Activated CD8-positive, alpha-beta T cell treated with anti-CD3 and anti-CD28 coated beads for 36 hours (primary cell): ENCODE measurements around the gene LAMC3. TPM values are rescaled to one million over a fixed set of nuclear protein-coding genes. Genes with fewer than 3 reads are reported as not detected.
"Not testable (repeated sequence)": the region's sequence is repeated elsewhere in the genome, so short reads cannot be mapped to it uniquely, and the experiment has no call there.

Experiments used
- ATAC-seq: fragments of 200-7000 bp; cut with Tn5 transposase; one replicate; pipeline ENCODE4 v1.10.0; 2021; ENCODE audit warnings: mild to moderate bottlenecking, moderate library complexity
- CTCF ChIA-PET: fragments of 350-600 bp; sonication (Branson Sonifier 250); formaldehyde crosslinking; loops from one replicate; lab custom pipeline; 2021; ENCODE audit warnings: antibody characterized with exemption; lab: Charles Lee
- POLR2A ChIA-PET: fragments of 350-600 bp; sonication (Branson Sonifier 250); formaldehyde crosslinking; loops from one replicate; lab custom pipeline; 2021; ENCODE audit warnings: antibody characterized with exemption; lab: Charles Lee
- DNase-seq: peaks from one replicate; pipeline ENCODE4 v3.0.0-alpha.2; 2020
- H3K27ac Mint-ChIP-seq: one replicate; pipeline ENCODE4 v1.8.0; 2021; ENCODE audit warnings: mild to moderate bottlenecking, mixed read lengths
- H3K27me3 Mint-ChIP-seq: one replicate; pipeline ENCODE4 v1.8.0; 2021; ENCODE audit warnings: mixed read lengths
- H3K36me3 Mint-ChIP-seq: one replicate; pipeline ENCODE4 v1.8.0; 2021; ENCODE audit warnings: low read depth, mixed read lengths
- H3K4me1 Mint-ChIP-seq: one replicate; pipeline ENCODE4 v1.8.0; 2021; ENCODE audit warnings: low read depth, mixed read lengths
- H3K4me3 Mint-ChIP-seq: one replicate; pipeline ENCODE4 v1.8.0; 2021; ENCODE audit warnings: mild to moderate bottlenecking, moderate library complexity, mixed read lengths
- H3K9me3 Mint-ChIP-seq: one replicate; pipeline ENCODE4 v1.8.0; 2021; ENCODE audit warnings: mixed read lengths
- CTCF ChIP-seq: fragments of 200-600 bp; IDR thresholded peaks from one replicate; pipeline ENCODE4 v1.8.0; 2022; ENCODE audit warnings: antibody characterized with exemption, mild to moderate bottlenecking
- intact Hi-C: fragments of 100-400 bp; cut with micrococcal nuclease; formaldehyde crosslinking; loops from one replicate; pipeline ENCODE4 v1.10.0; 2022
- total RNA-seq, 2 experiments: library from RNA; stranded (reverse); gene quantifications; one replicate each; pipeline ENCODE4 v1.2.3, GENCODE V29; 2021

Gene LAMC3
- total RNA-seq, 2 experiments from 2014 or later, result 0.09 to 0.43 TPM

DNA sequence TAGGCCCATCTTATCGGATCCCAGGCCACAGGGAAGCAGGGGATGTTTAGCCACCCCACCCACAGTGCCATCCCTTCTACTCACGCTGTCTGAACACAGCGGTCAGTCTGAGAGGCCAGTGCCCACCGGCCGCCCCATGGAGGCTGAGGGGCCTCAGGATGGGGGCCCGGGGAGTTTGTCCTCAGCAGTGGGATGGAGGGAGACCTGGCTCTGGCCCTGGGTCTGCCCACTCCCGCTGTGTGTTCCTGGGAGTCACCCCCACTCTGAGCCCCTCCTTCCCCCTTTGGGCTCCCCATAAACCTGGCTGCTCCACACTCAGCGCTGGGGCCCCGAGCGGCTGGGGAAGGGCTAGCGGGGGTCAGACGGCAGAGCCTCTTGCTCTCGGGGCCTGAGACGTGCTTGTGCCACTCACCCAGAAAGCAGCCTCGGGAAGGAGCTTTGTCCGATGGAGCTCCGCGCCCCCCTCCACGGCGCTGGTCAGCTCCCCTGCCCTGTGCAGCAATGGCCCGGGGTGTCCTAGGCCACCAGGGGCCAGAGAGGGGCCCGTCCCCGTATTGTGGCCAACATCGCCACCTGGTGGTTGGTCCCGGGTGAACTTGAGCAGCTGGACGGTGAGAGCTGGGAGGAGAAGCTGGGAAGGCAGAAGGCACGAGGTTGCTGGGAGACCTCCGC is 10.9 kb upstream of the LAMC3 start:
- Mint-ChIP-seq H3K36me3 (no peaks in the 10 kb centered on the region), H3K27ac (no peak overlapping the region), H3K9me3 (no peaks in the 10 kb centered on the region), H3K27me3 (peaks cover 7% of the 10 kb centered on the region), H3K4me1 (peaks cover 2% of the 10 kb centered on the region), H3K4me3 (no peak overlapping the region)
- ChIA-PET CTCF (interaction anchor here (0.6 to 2.0 kb wide), 16 partner anchors 13 to 657 kb away, joined by 3 to 9 read pairs (median 4); no protein-coding TSS in a partner anchor), POLR2A (no interaction called here)
- intact Hi-C loops, result no loop called here
- ATAC-seq (peak; percentile 66), DNase-seq (peak; percentile 75)
- peak; percentile 73 for TF ChIP-seq CTCF

DNA sequence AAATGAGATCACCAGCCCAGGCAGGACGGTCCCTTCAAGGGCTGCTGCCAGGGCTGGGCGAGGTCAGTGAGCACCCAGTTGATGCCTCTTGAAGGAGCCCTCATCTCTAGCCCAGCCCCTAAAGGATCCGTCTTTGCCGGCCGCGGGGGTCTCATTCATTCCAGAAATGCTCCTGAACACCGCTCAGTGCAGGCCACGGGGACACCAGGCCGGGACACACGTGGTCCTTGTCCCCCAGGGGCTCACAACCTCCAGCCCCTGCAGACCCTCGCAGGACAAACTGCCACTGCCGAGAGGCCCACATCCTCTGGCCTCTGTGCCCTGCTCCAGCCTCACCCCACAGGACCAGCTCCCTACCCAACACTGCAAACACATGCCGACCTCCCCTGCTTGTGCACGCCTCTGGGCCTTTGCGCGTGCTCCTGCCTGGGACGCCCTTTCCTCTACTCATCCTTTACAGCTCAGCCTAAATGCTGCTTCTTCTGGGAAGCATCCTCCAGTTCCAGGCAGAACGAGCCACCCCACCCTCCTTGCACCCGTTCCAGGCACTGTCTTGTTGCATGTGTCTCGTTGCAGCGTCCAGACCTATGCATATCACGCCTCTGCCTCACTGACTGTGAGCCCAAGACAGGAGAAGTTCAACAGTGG is 10.3 kb upstream of the LAMC3 start:
- no peak for ATAC-seq
- Mint-ChIP-seq H3K4me1 (peaks cover 2% of the 10 kb centered on the region), H3K27ac (no peak overlapping the region), H3K9me3 (no peaks in the 10 kb centered on the region), H3K36me3 (no peaks in the 10 kb centered on the region), H3K4me3 (no peak overlapping the region), H3K27me3 (peaks cover 7% of the 10 kb centered on the region)
- no peak for DNase-seq
- CTCF ChIA-PET, result interaction anchor here (0.6 to 2.0 kb wide), 16 partner anchors 12 to 657 kb away, joined by 3 to 9 read pairs (median 4); no protein-coding TSS in a partner anchor
- TF ChIP-seq CTCF, result no peak
- POLR2A ChIA-PET, result no interaction called here
- intact Hi-C loops, result no loop called here

GRCh38 chr9:130999245-130999623 is 9.7 kb upstream of the LAMC3 start:
- H3K4me1 Mint-ChIP-seq, result peaks cover 2% of the 10 kb centered on the region
- DNase-seq (no peak), ATAC-seq (no peak)
- TF ChIP-seq CTCF, result no peak
- no peak overlapping the region for H3K4me3 Mint-ChIP-seq
- peaks cover 7% of the 10 kb centered on the region for H3K27me3 Mint-ChIP-seq
- H3K9me3 Mint-ChIP-seq, result no peaks in the 10 kb centered on the region
- H3K36me3 Mint-ChIP-seq, result no peaks in the 10 kb centered on the region
- H3K27ac Mint-ChIP-seq, result no peak overlapping the region
- POLR2A ChIA-PET, result no interaction called here
- intact Hi-C loops, result no loop called here
- CTCF ChIA-PET, result interaction anchor here (1.5 to 2.0 kb wide), 3 partner anchors 44 to 298 kb away, joined by 3 to 9 read pairs (median 4); no protein-coding TSS in a partner anchor

DNA sequence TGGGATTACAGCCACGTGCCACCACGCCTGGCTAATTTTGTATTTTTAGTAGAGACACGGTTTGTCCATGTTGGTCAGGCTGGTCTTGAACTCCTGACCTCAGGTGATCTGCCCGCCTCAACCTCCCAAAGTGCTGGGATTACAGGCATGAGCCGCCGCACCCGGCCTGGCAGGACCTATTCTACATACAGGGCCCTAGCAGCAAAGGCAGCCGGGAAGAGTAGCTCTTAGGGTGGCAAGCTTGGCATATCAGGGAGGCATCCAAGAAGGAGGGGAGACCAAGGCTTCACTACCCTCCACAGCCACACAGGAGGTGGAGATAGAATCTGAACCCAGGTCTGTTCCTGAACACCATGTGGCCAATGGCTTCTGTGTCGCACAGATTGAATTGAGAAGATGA is 8.4 kb upstream of the LAMC3 start:
- DNase-seq, ATAC-seq, H3K9me3 Mint-ChIP-seq, H3K27ac Mint-ChIP-seq, intact Hi-C loops, POLR2A ChIA-PET, H3K27me3 Mint-ChIP-seq, H3K4me1 Mint-ChIP-seq, H3K36me3 Mint-ChIP-seq, H3K4me3 Mint-ChIP-seq: not testable (repeated sequence)
- CTCF ChIA-PET, result interaction anchor here (2.3 kb wide), 1 partner anchor 46 kb away, joined by 5 read pairs; no protein-coding TSS in a partner anchor

- no peaks in the 10 kb centered on the region for H3K4me1 Mint-ChIP-seq
- H3K9me3 Mint-ChIP-seq, result no peaks in the 10 kb centered on the region
- no peak for DNase-seq
- intact Hi-C loops, result no loop called here
- peaks cover 5% of the 10 kb centered on the region for H3K27me3 Mint-ChIP-seq
- no peak overlapping the region for H3K27ac Mint-ChIP-seq
- TF ChIP-seq CTCF, result no peak
- H3K4me3 Mint-ChIP-seq, result no peak overlapping the region
- no peak for ATAC-seq
- POLR2A ChIA-PET, result no interaction called here
- CTCF ChIA-PET, result interaction anchor here (2.3 kb wide), 1 partner anchor 45 kb away, joined by 5 read pairs; no protein-coding TSS in a partner anchor
- H3K36me3 Mint-ChIP-seq, result no peaks in the 10 kb centered on the region
These were observed 8.0 kb upstream of the LAMC3 start for GRCh38 chr9:131001021-131001420.
